GM12891 (cell line): Measurements from ENCODE around the gene RARA.

Experiments
- POLR2A ChIP-seq: IDR thresholded peaks from 2 replicates; pipeline ENCODE4 v1.6.1; 2011; ENCODE audit warnings: low read depth, low read length, control low read depth
- TAF1 ChIP-seq: IDR thresholded peaks from 2 replicates; pipeline ENCODE4 v1.6.1; 2011; ENCODE audit warnings: low read depth, low read length, control low read depth

DNA sequence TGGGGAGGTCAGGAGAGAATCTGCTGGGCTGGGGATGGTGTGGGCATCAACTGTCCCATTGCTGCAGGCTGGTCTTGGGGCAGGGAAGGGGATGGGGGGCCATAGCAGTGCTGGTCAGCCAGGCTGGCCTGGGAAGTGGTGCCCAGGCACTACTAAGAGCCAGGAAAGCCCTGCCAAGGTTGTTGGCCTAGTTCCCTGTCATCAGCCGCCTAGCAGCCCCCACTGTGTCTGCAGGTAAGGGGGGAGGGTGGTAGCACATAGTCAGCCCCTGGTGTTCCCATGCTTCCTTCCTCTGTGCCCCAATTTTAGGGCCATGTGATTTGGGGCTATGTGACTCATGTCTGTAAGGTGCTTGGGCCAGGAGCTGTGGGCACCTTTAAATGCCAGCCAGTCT lies 37.8 kb downstream of the RARA start:
- TF ChIP-seq POLR2A (no peak), TAF1 (no peak)
